Tibial nerve (tissue), 4 donors: ENCODE results near the gene CASZ1. TPM values are rescaled to one million over a fixed set of nuclear protein-coding genes. Genes with fewer than 3 reads are reported as not detected.
A peak's percentile ranks its signal among the peaks of the same experiment; 100 is the strongest.

Experiments
- DNase-seq, 2 donors: peaks; one replicate each; pipeline ENCODE4 v3.0.0-alpha.2; 2019; ENCODE audit warnings: low spot score in 2 of 2
- H3K27ac ChIP-seq, 4 donors: fragments of 200-600 bp; sonication (generic) in 3 of 4; one replicate each; pipeline ENCODE4 v1.5.1; 2017 to 2019; ENCODE audit warnings: mild to moderate bottlenecking in 1 of 4
- H3K27me3 ChIP-seq, 2 donors: fragments of 200-600 bp; sonication (generic) in 1 of 2; one replicate each; pipeline versions ENCODE4 v1.5.1 to v1.6.0; 2017 to 2019
- H3K36me3 ChIP-seq, 3 donors: fragments of 200-600 bp; sonication (generic); one replicate each; pipeline ENCODE4 v1.5.1; 2018 to 2019
- H3K4me1 ChIP-seq, 4 donors: fragments of 200-600 bp; sonication (generic) in 3 of 4; one replicate each; pipeline ENCODE4 v1.5.1; 2017 to 2019
- H3K4me3 ChIP-seq, 4 donors: fragments of 200-600 bp; sonication (generic) in 3 of 4; one replicate each; pipeline ENCODE4 v1.5.1; 2017 to 2019; ENCODE audit warnings: mild to moderate bottlenecking in 1 of 4, moderate library complexity in 1 of 4
- H3K9me3 ChIP-seq, 4 donors: fragments of 200-600 bp; sonication (generic) in 3 of 4; one replicate each; pipeline ENCODE4 v1.5.1; 2017 to 2019
- EP300 ChIP-seq, 2 donors: sonication (generic); formaldehyde crosslinking; IDR thresholded peaks; one replicate each; pipeline ENCODE4 v1.6.1; 2017; ENCODE audit warnings: antibody characterized with exemption in 2 of 2, mild to moderate bottlenecking in 1 of 2
- POLR2A ChIP-seq, 2 donors: fragments of 450-650 bp; IDR thresholded peaks; one replicate each; pipeline ENCODE4 v1.6.1; 2017; ENCODE audit warnings: antibody characterized with exemption in 2 of 2, mild to moderate bottlenecking in 2 of 2, moderate library complexity in 2 of 2
- WGBS, 2 donors: methylation state at CpG; one replicate each; pipeline ENCODE4 v1.1.5; 2018; 5-methylcytosine and 5-hydroxymethylcytosine counted together
- total RNA-seq, 4 donors: library from RNA; depleted of rRNA; stranded (reverse); fragments of >200 nt; gene quantifications; one replicate each; pipeline ENCODE4 v1.1.0, GENCODE V29; 2016
- TF ChIP-seq, protein P1 (sequence below), 5 experiments: fragments of 200-600 bp in 3 of 5; fragments of 450-650 bp in 2 of 5; sonication (generic) in 3 of 5; IDR thresholded peaks; one replicate each; pipeline ENCODE4 v1.5.1; 2016 to 2019; ENCODE audit warnings: antibody characterized with exemption in 5 of 5, mild to moderate bottlenecking in 3 of 5, moderate library complexity in 2 of 5

CASZ1 gene
- total RNA-seq, 4 donors from 2014 or later, result 1.7 to 7.5 (median 5.1) TPM

DNA sequence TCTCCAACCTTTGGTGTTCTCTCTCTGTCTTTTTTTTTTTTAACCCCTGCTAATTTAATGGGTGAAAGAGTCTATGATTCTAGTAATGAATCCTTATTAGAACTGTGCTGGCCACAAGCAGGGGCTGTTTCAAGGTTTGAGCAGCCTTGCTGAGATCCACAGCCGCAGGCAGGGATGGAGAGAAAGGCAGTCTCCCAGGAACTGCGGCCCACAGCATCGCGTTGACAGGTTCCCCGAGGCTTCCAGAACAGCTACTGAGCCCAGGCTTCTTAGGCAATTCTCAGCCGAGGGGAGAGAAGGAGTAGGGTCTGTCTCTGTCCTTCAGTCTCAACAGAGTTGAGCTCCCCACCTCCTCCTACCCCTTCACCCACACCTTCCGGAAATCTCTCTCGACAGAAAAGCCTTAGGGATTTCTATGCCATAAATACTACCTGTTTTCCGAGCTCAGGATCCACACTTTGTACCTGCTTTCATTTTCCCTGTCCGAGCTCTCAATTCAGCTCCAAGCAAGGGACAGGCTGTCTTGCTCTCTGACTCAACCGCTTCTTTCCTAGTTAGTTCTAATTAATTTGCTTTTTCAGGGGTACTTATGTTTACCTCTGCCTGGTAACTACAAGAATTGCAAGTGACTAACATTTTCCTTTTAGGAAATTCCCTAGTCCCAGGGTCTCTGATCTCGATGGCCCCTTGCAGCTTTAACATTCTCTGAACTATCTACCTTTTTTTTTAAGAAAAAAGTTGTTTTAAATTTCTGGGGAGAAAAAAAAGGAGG lies 6.7 kb upstream of the CASZ1 start:
- DNase-seq, result no peak
- Histone ChIP-seq H3K36me3 (no peaks in the 10 kb centered on the region), H3K27me3 (peaks cover 0 to 95% of the 10 kb centered on the region in 2 donors), H3K27ac (peak overlapping the region in 1 of 4 donors; percentile 6), H3K9me3 (no peaks in the 10 kb centered on the region), H3K4me1 (no peaks in the 10 kb centered on the region), H3K4me3 (no peak overlapping the region)
- no peak for TF ChIP-seq POLR2A (IDR thresholded peaks at IDR 0.05)
- no peak for TF ChIP-seq EP300 (IDR thresholded peaks at IDR 0.05)
- TF ChIP-seq, protein P1, sequence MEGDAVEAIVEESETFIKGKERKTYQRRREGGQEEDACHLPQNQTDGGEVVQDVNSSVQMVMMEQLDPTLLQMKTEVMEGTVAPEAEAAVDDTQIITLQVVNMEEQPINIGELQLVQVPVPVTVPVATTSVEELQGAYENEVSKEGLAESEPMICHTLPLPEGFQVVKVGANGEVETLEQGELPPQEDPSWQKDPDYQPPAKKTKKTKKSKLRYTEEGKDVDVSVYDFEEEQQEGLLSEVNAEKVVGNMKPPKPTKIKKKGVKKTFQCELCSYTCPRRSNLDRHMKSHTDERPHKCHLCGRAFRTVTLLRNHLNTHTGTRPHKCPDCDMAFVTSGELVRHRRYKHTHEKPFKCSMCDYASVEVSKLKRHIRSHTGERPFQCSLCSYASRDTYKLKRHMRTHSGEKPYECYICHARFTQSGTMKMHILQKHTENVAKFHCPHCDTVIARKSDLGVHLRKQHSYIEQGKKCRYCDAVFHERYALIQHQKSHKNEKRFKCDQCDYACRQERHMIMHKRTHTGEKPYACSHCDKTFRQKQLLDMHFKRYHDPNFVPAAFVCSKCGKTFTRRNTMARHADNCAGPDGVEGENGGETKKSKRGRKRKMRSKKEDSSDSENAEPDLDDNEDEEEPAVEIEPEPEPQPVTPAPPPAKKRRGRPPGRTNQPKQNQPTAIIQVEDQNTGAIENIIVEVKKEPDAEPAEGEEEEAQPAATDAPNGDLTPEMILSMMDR (IDR thresholded peaks at IDR 0.05), result no peak
- WGBS, 2 donors, result 46% methylated on average over 12 of the region's 12 CpGs

DNA sequence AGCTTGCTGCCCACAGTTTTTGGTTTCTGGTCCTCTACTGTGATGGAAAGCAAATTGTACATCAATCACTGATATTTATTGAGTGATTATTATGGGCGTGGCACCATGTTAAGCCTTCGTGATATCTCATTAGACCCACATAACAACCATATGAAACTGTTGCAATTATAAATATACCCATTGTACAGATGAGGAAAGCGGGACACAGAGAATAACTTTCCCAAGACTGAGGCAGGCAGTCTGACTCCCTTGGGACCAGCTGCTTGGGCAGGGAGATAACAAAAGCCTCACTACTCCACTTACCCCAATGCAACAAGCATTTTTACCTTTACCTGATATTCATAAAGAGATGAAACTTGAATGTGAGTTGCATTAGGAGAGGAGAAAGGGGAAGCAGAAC lies 4.3 kb upstream of the CASZ1 start:
- no peak overlapping the region for H3K27ac ChIP-seq
- WGBS, 2 donors, result 80 to 82% methylated on average over 3 of the region's 3 CpGs
- H3K9me3 ChIP-seq, result no peaks in the 10 kb centered on the region
- H3K36me3 ChIP-seq, result no peaks in the 10 kb centered on the region
- H3K27me3 ChIP-seq, result peaks cover 0 to 98% of the 10 kb centered on the region in 2 donors
- DNase-seq, result no peak
- TF ChIP-seq EP300 (IDR thresholded peaks at IDR 0.05), result no peak
- TF ChIP-seq, protein P1 (IDR thresholded peaks at IDR 0.05), result no peak
- TF ChIP-seq POLR2A (IDR thresholded peaks at IDR 0.05), result no peak
- peaks cover 0 to 12% (median 6%) of the 10 kb centered on the region in 4 donors for H3K4me1 ChIP-seq
- no peak overlapping the region for H3K4me3 ChIP-seq

DNA sequence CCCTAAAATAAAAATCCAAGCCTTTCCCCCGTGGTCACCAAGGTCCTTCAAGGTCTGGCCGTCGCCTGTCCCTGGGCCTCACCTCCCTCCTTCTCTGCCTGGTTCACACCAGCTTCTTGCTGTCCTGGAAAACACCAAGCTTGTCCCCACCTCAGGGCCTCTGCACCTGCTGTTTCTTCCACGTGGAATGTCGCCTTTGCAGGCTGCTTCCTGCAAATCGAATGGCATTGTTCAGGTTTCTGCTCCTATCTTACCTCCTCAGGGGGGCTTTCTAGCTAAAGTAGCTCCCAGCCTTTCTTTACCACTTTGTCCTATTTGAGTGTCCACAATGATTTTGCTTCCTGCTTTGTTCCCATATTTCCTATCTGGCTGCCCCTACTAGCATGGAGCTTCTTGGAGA lies 3.3 kb upstream of the CASZ1 start:
- 44 to 48% methylated on average over 6 of the region's 6 CpGs for WGBS, 2 donors
- no peak overlapping the region for H3K4me3 ChIP-seq

DNA sequence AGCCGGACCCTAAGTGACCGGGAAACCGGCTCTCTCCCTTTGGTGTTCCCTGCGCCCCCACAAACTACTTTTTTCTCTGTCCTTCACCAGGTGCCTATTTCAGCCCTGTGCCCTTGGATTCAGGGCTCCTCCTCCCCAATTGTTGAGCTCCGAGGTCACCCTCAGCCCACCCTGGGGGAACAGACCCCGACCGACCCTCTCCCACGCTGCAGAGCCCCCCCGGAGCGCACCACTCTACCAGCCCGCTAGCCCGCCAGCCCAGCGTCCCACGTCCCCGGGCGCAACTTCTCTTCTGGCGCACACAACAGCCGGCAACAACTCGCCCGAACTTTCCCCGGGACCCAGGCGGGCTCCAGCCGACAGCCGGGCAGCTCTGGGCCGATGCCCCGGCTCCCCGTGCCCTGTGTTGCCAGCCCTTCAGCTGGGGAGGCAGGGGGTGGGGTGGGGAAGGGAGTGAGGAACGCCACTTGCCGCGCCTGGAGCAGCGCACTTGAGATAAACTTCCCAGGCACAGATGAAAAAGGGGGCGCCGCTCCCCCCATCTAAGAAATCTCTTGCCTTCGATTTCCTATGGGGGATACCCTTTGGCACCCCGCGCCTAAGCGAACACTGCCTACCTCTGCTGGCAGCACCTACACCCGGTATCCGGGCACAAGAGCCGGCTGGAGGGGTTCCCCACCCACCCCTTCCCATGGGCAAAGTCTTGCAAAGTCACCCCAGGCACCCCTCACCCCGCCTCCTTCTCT lies 997 bp downstream of the CASZ1 start:
- Histone ChIP-seq H3K9me3 (no peaks in the 10 kb centered on the region), H3K4me1 (peaks cover 0 to 51% (median 18%) of the 10 kb centered on the region in 4 donors), H3K36me3 (no peaks in the 10 kb centered on the region), H3K4me3 (peak overlapping the region; percentile 22 to 65 (median 47)), H3K27ac (peak overlapping the region in 1 of 4 donors; percentile 67), H3K27me3 (peaks cover 0 to 96% of the 10 kb centered on the region in 2 donors)
- WGBS, 2 donors, result 0 to 3% methylated on average over 31 to 37 of the region's 41 CpGs
- TF ChIP-seq, protein P1 (IDR thresholded peaks at IDR 0.05), result no peak
- TF ChIP-seq POLR2A (IDR thresholded peaks at IDR 0.05) (no peak), EP300 (IDR thresholded peaks at IDR 0.05) (no peak)
- no peak for DNase-seq

More for the DNA sequence above, 3.3 kb upstream of the CASZ1 start:
- no peak for DNase-seq
- no peaks in the 10 kb centered on the region for H3K36me3 ChIP-seq
- peaks cover 0 to 22% (median 6%) of the 10 kb centered on the region in 4 donors for H3K4me1 ChIP-seq
- no peak overlapping the region for H3K27ac ChIP-seq
- TF ChIP-seq EP300 (IDR thresholded peaks at IDR 0.05) (no peak), POLR2A (IDR thresholded peaks at IDR 0.05) (no peak)
- TF ChIP-seq, protein P1 (IDR thresholded peaks at IDR 0.05), result no peak
- H3K27me3 ChIP-seq, result peaks cover 0 to 97% of the 10 kb centered on the region in 2 donors
- H3K9me3 ChIP-seq, result no peaks in the 10 kb centered on the region
